GM19438 (cell line): ENCODE results near the gene TXNDC5.
A peak's percentile ranks its signal among the peaks of the same experiment; 100 is the strongest.

Source experiments
- ATAC-seq: cut with Tn5 transposase; IDR thresholded peaks from one replicate; pipeline ENCODE4 v1.9.1; 2021; ENCODE audit warnings: low read depth; ENCODE audit not compliant: unreplicated experiment

The TXNDC5 gene

DNA sequence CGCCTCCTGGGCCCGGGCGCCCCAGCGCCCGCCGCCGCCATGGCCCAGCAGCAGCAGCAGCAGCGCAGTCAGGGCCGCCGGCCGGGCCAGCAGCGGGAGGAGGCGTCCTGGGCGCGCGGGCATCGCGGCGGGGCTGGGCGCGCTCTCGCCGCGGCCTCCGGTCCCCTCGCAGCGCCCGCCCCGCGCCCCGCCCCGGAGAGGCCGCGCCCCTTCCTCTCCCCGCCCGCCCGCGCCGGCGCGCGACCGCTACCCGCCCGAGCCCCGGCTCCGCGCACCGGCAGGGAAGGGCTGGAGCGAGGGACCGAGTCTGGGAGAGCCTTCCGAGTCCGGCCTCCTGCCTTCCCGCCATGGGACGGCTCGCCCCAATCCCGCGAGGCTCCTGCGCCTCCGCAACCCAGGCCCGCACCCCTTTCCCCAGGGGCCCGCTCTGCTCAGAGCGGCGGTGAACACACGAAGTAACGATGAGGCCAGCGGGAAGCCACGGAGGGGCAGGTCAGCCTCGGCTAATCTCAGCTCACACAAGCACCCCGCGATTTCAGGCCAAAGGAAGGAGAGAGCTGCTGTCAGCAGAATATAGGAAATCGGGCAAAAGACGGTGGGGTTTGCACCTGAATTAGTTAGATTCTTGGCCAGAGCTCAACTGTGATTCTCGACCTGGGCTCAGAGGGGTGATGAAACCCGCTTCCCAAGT lies at the start of gene TXNDC5:
TSS of gene TXNDC5 (minus strand) at position 135 of the 691 bp plus-strand sequence. CDS start at position 123, 12 bp downstream.
- ATAC-seq = peak; percentile 64

DNA sequence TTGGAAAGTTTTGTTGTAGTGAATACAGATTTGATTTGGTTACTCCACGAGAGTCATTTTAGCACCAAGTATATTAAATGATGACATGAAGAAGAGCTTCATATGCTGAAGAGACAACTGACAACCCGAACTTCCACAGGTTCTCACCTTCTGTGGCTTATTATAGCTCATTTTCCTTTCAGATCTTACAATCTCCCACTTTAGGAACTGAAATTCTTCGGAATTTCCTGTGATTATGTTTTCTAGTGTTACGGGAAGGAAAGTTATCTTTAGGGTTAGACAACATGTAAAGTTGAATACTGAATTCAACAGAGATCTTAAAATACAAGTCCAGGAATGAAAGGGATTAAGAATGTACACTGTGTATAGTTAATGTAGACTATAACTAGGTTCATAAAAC lies 49.6 kb upstream of the TXNDC5 start:
- no peak for ATAC-seq

DNA sequence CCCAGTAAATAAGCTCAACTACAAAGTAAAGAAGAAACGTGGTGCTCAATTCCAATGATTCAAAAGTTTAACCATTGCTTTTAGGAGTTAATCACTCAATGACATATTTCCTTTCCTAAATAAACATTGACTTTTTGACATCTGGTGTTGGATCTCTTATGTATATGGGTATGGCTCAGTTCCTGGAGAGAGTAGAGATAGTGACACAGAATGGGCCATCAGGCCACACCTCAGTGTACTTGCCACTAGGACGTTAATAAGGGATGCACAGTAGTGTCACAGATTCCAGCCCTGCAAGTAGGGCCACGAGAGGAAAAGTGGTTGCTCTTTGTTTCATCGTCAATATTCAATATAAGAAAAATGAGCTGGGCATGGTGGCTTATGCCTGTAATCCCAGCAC lies 48.9 kb upstream of the TXNDC5 start:
- no peak for ATAC-seq

DNA sequence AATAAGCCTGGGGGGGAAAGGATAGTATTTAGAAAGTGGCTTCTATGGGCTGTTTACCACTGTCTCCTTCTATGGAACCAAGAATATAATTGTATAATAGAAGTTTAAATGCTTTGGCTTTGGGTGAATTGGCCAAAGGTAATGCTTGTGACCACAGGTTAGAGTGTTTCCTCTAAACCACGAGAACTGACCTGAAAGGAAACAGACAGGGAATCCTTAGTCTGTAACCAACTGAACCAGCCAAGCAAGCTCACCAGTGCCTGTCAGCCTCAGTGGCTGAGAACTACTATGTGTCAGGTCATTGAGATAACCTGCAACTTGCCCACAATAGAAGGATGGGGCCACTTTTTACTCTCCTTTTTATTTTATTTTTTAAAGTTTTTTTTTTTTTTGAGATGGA lies 47.9 kb upstream of the TXNDC5 start:
- no peak for ATAC-seq

GRCh38 chr6:7956257-7956656 lies 45.7 kb upstream of the TXNDC5 start:
- no peak for ATAC-seq

- no peak for ATAC-seq
Observed at GRCh38 chr6:7954477-7955200, 44.1 kb upstream of the TXNDC5 start.

- ATAC-seq = no peak
Observed at GRCh38 chr6:7953753-7954152, 43.2 kb upstream of the TXNDC5 start.

DNA sequence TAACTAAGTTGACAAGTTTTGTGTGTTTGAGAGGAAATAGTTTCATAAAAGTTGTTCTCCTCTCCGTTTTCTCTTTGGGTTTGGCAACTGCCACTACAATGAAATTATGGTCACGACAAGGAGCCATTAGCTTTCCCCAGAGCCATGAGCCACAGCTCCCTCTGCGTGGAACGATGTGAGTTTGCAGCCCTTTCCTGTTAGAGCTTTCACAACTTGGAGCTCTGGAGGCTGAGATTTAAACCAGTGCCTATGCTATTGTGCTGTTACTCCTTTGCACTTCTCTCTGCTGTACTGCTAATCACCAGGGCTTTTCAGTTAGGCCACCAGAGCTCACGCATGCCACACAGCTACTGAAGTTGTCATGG lies 29.3 kb upstream of the TXNDC5 start:
- ATAC-seq = no peak

DNA sequence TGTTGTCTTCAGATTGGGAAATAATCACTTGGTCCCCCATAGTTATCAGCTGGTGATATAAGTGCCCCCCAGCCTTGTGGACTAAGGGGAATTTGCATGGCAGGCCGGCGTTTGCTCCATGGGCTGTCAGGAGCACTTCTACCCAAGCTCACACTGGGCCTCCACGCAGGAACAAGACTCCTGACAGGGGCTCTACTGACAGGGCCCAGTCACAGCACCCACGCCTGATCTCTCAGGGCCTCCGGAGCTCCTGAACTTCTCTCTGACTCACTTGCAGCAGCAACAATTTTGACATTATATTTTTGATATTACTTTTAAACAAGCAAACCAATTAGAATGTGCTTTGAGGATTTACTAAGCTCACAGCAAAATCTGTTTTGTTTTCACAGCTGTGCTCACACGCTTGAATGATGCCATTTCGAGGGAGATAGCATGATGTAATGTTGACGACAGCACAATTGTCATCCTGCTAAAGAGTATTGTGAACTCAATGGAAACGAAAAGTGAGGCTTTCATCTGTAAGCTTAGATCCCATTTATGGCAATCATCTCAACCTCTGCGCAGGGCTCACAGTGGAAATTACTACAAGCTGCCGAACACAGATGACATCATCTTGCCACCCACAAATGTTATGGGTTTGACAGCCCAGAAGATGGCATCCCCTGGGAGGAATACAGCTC lies 28.7 kb upstream of the TXNDC5 start:
- ATAC-seq = no peak

DNA sequence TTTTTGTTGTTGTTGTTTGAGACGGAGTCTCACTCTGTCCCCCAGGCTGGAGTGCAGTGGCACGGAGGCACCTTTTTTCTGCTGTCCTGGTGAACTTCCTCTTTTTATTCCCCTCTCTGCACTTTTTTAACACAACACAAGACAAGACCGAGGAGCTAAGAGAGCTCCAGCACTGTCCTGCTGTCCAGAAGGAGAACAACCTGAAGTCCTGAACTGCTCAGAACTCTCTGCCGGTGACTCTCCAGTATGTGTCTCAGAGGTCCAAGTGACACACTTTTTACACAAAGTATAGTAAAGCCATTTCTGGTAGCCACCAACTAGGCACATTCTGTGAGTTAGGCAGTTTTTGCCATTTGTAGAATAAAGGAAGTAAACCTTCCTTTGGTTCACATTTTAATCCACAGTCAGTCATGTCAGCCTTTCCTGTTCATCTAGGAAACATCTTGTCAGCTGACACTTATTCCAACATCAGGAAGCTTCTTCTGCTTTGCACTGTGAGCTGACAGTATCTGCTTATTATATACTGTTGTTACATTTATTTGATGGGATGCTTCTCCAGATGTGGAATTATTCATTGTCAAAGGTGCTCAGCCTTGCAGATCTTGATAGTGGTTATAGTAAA lies 28.1 kb upstream of the TXNDC5 start:
- no peak for ATAC-seq

DNA sequence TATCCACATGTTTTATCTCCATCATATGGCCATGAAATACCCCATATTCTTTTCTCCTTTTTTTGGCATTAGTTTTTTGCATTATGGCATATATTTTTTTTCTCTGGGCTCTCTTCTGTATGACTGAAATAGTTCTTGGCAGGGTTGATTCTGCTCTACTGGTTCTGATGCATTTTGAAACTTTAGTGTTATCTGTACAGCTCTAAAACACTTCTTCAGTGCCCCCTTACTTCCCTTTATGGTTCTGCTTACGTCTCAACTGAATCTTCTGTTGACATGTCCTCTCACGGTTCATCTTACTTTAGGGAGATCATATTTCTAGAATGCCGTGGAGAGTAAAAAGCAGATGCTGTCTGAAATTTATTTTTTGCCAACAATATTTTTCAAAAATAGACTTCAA lies 23.2 kb upstream of the TXNDC5 start:
- peak; percentile 82 for ATAC-seq

DNA sequence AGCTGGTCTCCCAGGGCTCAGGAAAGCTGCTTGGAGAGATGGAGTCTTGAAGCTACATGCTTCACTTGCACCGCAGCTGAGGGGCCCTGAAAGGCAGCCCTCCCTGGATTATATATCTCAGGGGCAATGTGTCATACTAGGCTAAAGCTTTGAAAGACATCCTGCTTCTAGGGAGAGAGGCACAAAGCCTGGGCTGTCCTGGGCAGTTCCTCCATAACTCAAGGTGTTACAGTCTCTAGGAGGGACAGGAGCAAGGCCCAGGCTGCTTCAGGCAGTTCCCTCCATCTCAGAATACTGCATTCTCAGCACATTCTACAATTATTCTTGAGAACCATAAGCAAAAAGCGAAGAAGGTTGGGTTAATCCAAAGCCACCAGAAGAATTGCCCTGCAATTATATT lies 22.0 kb upstream of the TXNDC5 start:
- no peak for ATAC-seq

- ATAC-seq = no peak
Observed at GRCh38 chr6:7924867-7925266, 14.3 kb upstream of the TXNDC5 start.

DNA sequence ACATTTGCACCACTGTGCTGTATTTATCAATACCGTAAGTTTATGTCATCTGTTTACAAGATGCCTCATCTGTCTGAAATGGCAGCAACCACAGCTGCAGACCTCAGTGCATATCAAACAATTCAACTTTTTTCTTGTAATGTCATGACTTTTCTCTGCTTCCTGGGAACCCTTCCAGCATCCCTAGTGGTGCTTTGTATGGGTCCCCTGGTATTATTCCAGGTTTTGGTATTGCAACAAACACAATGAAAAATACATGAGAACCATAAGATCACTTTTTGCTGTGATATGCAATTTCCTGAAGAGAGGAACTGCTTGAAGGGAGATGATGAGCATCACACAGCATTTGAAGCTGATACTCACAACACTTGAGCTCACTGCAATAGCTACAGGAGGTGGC lies 12.0 kb upstream of the TXNDC5 start:
- no peak for ATAC-seq

- ATAC-seq = no peak
Observed at GRCh38 chr6:7921632-7922092, 11.1 kb upstream of the TXNDC5 start.

DNA sequence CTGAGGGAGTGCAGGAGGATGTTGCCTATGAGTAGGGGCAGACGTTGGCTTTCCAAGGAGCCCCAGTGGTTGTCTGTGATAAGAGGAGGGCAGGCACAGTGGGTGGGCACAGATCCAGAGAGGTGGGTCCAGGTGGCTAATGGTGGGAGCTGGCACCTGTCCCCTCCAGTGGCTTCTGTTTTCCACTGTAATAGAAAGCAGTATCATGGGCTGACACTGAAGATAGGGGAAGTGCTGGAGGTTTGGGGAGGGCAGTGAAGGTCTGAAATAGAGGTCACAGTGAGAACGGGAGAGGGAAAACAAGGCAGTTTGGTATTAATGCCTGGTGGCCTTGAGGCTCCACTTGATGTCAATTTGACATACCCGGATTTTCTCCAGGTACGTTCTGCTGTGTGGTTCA lies 10.5 kb upstream of the TXNDC5 start:
- ATAC-seq = no peak

- ATAC-seq = no peak
Observed at GRCh38 chr6:7920425-7920824, 9.8 kb upstream of the TXNDC5 start.

DNA sequence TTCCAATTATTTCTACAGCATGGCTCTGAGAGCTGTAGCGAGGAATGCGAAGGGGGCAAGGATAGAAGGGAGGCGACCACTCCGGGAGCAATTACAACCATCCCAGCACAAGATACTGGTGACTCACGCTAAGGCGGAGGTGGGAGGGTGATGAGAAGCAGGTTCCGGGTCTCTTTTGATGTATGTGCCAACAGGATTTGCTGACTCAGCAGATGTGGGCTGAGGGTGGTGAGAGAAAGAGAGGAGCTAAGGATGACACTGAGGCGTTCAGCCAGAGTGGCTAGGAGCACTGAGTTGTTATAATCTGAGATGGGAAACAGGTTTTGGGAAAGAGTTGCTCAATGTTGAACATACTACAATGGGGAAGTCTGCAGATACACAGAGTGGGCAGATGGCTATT lies 9.3 kb upstream of the TXNDC5 start:
- no peak for ATAC-seq

GRCh38 chr6:7918403-7918802 lies 7.8 kb upstream of the TXNDC5 start:
- no peak for ATAC-seq

- ATAC-seq = no peak
Observed at GRCh38 chr6:7917729-7918128, 7.1 kb upstream of the TXNDC5 start.

GRCh38 chr6:7916959-7917358 lies 6.4 kb upstream of the TXNDC5 start:
- peak; percentile 81 for ATAC-seq
